ENCODE data around the gene CCNYL1. TPM values are rescaled to one million over a fixed set of nuclear protein-coding genes. Genes with fewer than 3 reads are reported as not detected.
"Not testable (repeated sequence)": the region's sequence is repeated elsewhere in the genome, so short reads cannot be mapped to it uniquely, and the experiment has no call there.

CCNYL1 gene
- total RNA-seq, 2 donors from 2014 or later, result 6.2 to 10.2 TPM

GRCh38 chr2:207694811-207695281 is 16.6 kb upstream of the CCNYL1 start:
- Histone ChIP-seq H3K36me3 (no peaks in the 10 kb centered on the region), H3K27me3 (no peaks in the 10 kb centered on the region), H3K9me3 (no peaks in the 10 kb centered on the region), H3K4me1 (no peaks in the 10 kb centered on the region), H3K27ac (no peak overlapping the region), H3K4me3 (no peak overlapping the region)
- no peak for DNase-seq (ENCODE audit: low spot score)
- TF ChIP-seq, protein P1, sequence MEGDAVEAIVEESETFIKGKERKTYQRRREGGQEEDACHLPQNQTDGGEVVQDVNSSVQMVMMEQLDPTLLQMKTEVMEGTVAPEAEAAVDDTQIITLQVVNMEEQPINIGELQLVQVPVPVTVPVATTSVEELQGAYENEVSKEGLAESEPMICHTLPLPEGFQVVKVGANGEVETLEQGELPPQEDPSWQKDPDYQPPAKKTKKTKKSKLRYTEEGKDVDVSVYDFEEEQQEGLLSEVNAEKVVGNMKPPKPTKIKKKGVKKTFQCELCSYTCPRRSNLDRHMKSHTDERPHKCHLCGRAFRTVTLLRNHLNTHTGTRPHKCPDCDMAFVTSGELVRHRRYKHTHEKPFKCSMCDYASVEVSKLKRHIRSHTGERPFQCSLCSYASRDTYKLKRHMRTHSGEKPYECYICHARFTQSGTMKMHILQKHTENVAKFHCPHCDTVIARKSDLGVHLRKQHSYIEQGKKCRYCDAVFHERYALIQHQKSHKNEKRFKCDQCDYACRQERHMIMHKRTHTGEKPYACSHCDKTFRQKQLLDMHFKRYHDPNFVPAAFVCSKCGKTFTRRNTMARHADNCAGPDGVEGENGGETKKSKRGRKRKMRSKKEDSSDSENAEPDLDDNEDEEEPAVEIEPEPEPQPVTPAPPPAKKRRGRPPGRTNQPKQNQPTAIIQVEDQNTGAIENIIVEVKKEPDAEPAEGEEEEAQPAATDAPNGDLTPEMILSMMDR (IDR thresholded peaks at IDR 0.05), result no peak

DNA sequence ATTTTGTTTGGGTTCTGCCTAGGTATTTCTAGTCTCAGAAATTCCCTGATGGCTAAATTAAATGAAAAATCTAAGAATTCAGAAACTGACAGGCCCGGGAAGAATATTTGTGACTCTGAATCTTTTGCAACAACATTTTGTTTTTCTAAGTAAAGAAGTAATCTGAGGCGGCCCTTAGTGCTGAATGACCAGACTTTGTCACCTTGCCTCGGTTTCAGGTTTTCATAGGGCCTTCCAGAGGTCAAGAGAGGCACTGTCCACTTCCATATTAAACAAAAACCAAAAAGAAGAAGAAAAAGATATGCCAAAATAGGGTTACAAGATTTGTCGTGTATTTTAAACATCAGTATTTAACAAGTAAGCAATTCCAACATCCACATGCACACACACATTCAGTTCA is 16.1 kb upstream of the CCNYL1 start:
- H3K36me3 ChIP-seq, result no peaks in the 10 kb centered on the region
- TF ChIP-seq, protein P1 (IDR thresholded peaks at IDR 0.05), result no peak
- H3K9me3 ChIP-seq, result no peaks in the 10 kb centered on the region
- H3K27me3 ChIP-seq, result no peaks in the 10 kb centered on the region
- no peak overlapping the region for H3K27ac ChIP-seq
- no peak for DNase-seq (ENCODE audit: low spot score)
- no peak overlapping the region for H3K4me3 ChIP-seq
- H3K4me1 ChIP-seq, result no peaks in the 10 kb centered on the region

DNA sequence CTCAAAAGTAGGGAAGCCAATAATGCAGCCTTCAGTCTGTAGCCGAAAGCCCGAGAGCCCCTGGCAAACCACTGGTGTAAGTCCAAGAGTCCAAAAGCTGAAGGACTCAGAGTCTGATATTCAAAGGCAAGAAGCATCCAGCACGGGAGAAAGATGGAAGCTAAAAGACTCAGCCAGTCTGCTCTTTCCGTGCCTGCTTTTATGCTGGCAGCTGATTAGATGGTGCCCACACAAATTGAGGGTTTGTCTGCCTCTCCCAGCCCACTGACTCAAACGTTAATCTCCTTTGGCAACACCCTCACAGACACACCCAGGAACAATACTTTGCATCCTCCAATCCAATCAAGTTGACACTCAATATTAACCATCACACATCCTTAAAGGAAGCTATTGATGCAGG is 14.5 kb upstream of the CCNYL1 start:
- not testable (repeated sequence) for H3K9me3 ChIP-seq; H3K4me1 ChIP-seq; H3K27me3 ChIP-seq; DNase-seq (ENCODE audit: low spot score); H3K36me3 ChIP-seq; H3K27ac ChIP-seq; H3K4me3 ChIP-seq

DNA sequence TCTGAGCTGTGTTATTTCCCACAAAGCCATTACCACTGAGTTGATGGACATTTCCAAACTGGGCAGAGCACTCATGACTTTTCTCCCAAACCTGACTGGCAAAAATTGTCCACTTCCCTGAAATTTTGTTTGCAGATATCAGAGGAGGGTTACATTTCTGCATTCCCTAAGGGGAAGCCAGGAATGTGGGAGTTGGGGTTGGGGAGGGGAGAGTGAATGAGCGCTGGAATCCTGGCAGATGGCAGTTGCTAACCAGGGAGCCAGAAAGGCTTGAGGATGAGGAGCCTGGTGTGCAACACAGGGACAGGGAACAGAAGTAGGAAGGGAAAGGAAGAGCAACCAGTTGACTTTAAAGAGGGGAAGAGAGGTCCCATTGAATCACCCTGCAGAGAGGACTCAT is 14.0 kb upstream of the CCNYL1 start:
- Histone ChIP-seq H3K4me3 (no peak overlapping the region), H3K4me1 (no peaks in the 10 kb centered on the region), H3K9me3 (no peaks in the 10 kb centered on the region), H3K36me3 (no peaks in the 10 kb centered on the region), H3K27me3 (no peaks in the 10 kb centered on the region), H3K27ac (no peak overlapping the region)
- no peak for DNase-seq (ENCODE audit: low spot score)
- TF ChIP-seq, protein P1 (IDR thresholded peaks at IDR 0.05), result no peak

GRCh38 chr2:207698301-207698700 is 13.1 kb upstream of the CCNYL1 start:
- TF ChIP-seq, protein P1 (IDR thresholded peaks at IDR 0.05), result no peak
- no peak for DNase-seq (ENCODE audit: low spot score)
- Histone ChIP-seq H3K4me1 (no peaks in the 10 kb centered on the region), H3K9me3 (no peaks in the 10 kb centered on the region), H3K4me3 (no peak overlapping the region), H3K36me3 (no peaks in the 10 kb centered on the region), H3K27me3 (no peaks in the 10 kb centered on the region), H3K27ac (no peak overlapping the region)

- TF ChIP-seq, protein P1 (IDR thresholded peaks at IDR 0.05), result no peak
These were observed 7.4 kb upstream of the CCNYL1 start for GRCh38 chr2:207704078-207704477.

More at GRCh38 chr2:207704078-207704477, 7.4 kb upstream of the CCNYL1 start:
- Histone ChIP-seq H3K9me3 (no peaks in the 10 kb centered on the region), H3K4me1 (no peaks in the 10 kb centered on the region), H3K27ac (no peak overlapping the region), H3K4me3 (no peak overlapping the region), H3K27me3 (no peaks in the 10 kb centered on the region), H3K36me3 (no peaks in the 10 kb centered on the region)
- DNase-seq (ENCODE audit: low spot score), result no peak

All from right atrium auricular region (tissue), 2 donors.